HepG2 (cell line): ENCODE results near the gene LCE7A. TPM values are rescaled to one million over a fixed set of nuclear protein-coding genes. Genes with fewer than 3 reads are reported as not detected.

ENCODE experiments used
- ATAC-seq: fragments of 200-7000 bp; cut with Tn5 transposase; 3 replicates; pipeline ENCODE4 v1.9.1; 2020; ENCODE audit warnings: mild to moderate bottlenecking, moderate library complexity
- BruUV-seq: library from RNA; stranded (reverse); fragments of 400-500 nt; replicated peaks from 2 replicates; lab custom pipeline; 2021; lab: Mats Ljungman, UMichigan
- CTCF ChIA-PET: fragments of 300-600 bp; formaldehyde crosslinking; extraction: SDS; loops from one replicate; lab custom pipeline; 2021; ENCODE audit warnings: low total read pairs, inconsistent platforms, low intra/inter-chr PET ratio; lab: Yijun Ruan, JAX
- POLR2A ChIA-PET: fragments of 350-600 bp; sonication (Branson Sonifier 250); formaldehyde crosslinking; loops from one replicate; lab custom pipeline; 2020; ENCODE audit warnings: antibody characterized with exemption, inconsistent platforms; lab: Yijun Ruan, JAX
- DNase-seq: peaks from one replicate; pipeline ENCODE4 v3.0.0-alpha.2; 2015; ENCODE audit warnings: low spot score
- FAIRE-seq: peaks from 3 replicates; lab custom pipeline; 2011; peaks lifted over from hg19 to GRCh38; lab: Jason Lieb, UNC
- H2AFZ ChIP-seq: one replicate; pipeline ENCODE4 v1.6.1; 2011; ENCODE audit warnings: low read length, inconsistent platforms
- H3K27ac ChIP-seq: fragments of 300-600 bp; 3 replicates; pipeline ENCODE4 v1.8.0; 2011; ENCODE audit warnings: mixed run types, mild to moderate bottlenecking, mixed read lengths, low read length, inconsistent platforms; ENCODE audit not compliant: insufficient read depth; ENCODE audit errors: extremely low read length
- H3K27me3 ChIP-seq, 2 experiments: fragments of 200-600 bp in 1 of 2; 2 replicates in 1 of 2; 3 replicates in 1 of 2; pipeline versions ENCODE4 v1.6.0 to v1.8.0; 2011; ENCODE audit warnings: low read length in 2 of 2, mild to moderate bottlenecking in 2 of 2, moderate library complexity in 2 of 2, inconsistent platforms in 1 of 2; ENCODE audit not compliant: insufficient read depth in 2 of 2, control insufficient read depth in 1 of 2
- H3K36me3 ChIP-seq, 2 experiments: fragments of 200-600 bp in 1 of 2; replicated peaks in 1 of 2; 2 replicates in 1 of 2; 3 replicates in 1 of 2; pipeline versions ENCODE4 v1.5.1 to v1.8.0; 2011; ENCODE audit warnings: low read length in 2 of 2, inconsistent platforms in 1 of 2; ENCODE audit not compliant: insufficient read depth in 2 of 2, control insufficient read depth in 1 of 2
- H3K4me1 ChIP-seq: 2 replicates; pipeline ENCODE4 v1.5.1; 2012; ENCODE audit warnings: low read length, inconsistent platforms; ENCODE audit not compliant: insufficient read depth
- H3K4me2 ChIP-seq: 2 replicates; pipeline ENCODE4 v1.6.0; 2011; ENCODE audit warnings: low read depth, low read length, inconsistent platforms
- H3K4me3 ChIP-seq, 3 experiments: fragments of 200-600 bp in 1 of 3; sonication (generic), shearing (Covaris generic) in 1 of 3; replicated peaks in 1 of 3; 2 replicates each; pipeline ENCODE4 v1.5.1; 2011 to 2016; ENCODE audit warnings: low read length in 3 of 3, inconsistent platforms in 2 of 3, low read depth in 2 of 3, mild to moderate bottlenecking in 2 of 3, control low read depth in 1 of 3, mixed read lengths in 1 of 3; ENCODE audit not compliant: insufficient read depth in 1 of 3
- H3K79me2 ChIP-seq: one replicate; pipeline ENCODE4 v1.6.1; 2011; ENCODE audit warnings: low read length, inconsistent platforms; ENCODE audit not compliant: insufficient read depth
- H3K9ac ChIP-seq: 2 replicates; pipeline ENCODE4 v1.6.0; 2011; ENCODE audit warnings: mild to moderate bottlenecking, low read depth, low read length, inconsistent platforms; ENCODE audit not compliant: insufficient read depth
- H3K9me3 ChIP-seq: 2 replicates; pipeline ENCODE4 v1.5.1; 2012; ENCODE audit warnings: mild to moderate bottlenecking, low read length
- H4K20me1 ChIP-seq: 2 replicates; pipeline ENCODE4 v1.6.0; 2011; ENCODE audit warnings: inconsistent platforms, mild to moderate bottlenecking, low read length, moderate library complexity; ENCODE audit not compliant: insufficient read depth
- CBX5 ChIP-seq: sonication (generic); formaldehyde crosslinking; IDR thresholded peaks from 2 replicates; pipeline ENCODE4 v1.4.0; 2020; ENCODE audit warnings: missing genetic modification reagents, borderline replicate concordance
- CREBL2 ChIP-seq: sonication (generic); formaldehyde crosslinking; IDR thresholded peaks from 2 replicates; pipeline ENCODE4 v1.8.1; 2023; ENCODE audit warnings: missing genetic modification reagents, mild to moderate bottlenecking, borderline replicate concordance
- IKZF5 ChIP-seq: IDR thresholded peaks from 2 replicates; pipeline ENCODE4 v1.6.1; 2018; ENCODE audit warnings: missing genetic modification reagents, mild to moderate bottlenecking, missing compliant biosample characterization
- IRF2 ChIP-seq: IDR thresholded peaks from 2 replicates; pipeline ENCODE4 v1.6.1; 2018; ENCODE audit warnings: missing genetic modification reagents, missing compliant biosample characterization
- POLR2G ChIP-seq: fragments of 200-400 bp; formaldehyde crosslinking; IDR thresholded peaks from 2 replicates; pipeline ENCODE4 v1.6.1; 2018; ENCODE audit warnings: mild to moderate bottlenecking, low read depth, low read length, moderate library complexity
- THRA ChIP-seq: sonication (generic); formaldehyde crosslinking; IDR thresholded peaks from 2 replicates; pipeline ENCODE4 v1.4.0; 2020; ENCODE audit warnings: missing genetic modification reagents, borderline replicate concordance
- ZNF484 ChIP-seq: sonication (generic); formaldehyde crosslinking; IDR thresholded peaks from 2 replicates; pipeline ENCODE4 v1.5.1; 2020; ENCODE audit warnings: mild to moderate bottlenecking, low read depth, missing genetic modification reagents, borderline replicate concordance
- ZNF546 ChIP-seq: sonication (generic); formaldehyde crosslinking; conservative IDR thresholded peaks from 2 replicates; pipeline ENCODE4 v1.8.1; 2023; ENCODE audit warnings: mild to moderate bottlenecking, missing genetic modification reagents
- ZNF749 ChIP-seq: sonication (generic); formaldehyde crosslinking; IDR thresholded peaks from 2 replicates; pipeline ENCODE4 v1.8.0; 2022; ENCODE audit warnings: mild to moderate bottlenecking, missing genetic modification reagents, moderate library complexity, borderline replicate concordance
- ZNF878 ChIP-seq: sonication (generic); formaldehyde crosslinking; IDR thresholded peaks from 2 replicates; pipeline ENCODE4 v1.8.1; 2023; ENCODE audit warnings: mild to moderate bottlenecking, missing genetic modification reagents, moderate library complexity
- WGBS: methylation state at CpG from one replicate; pipeline ENCODE4 v1.1.6; 2017; ENCODE audit warnings: low lambda C conversion rate; 5-methylcytosine and 5-hydroxymethylcytosine counted together
- in situ Hi-C: cut with HindIII; loops from 2 replicates; pipeline ENCODE4 v1.10.0; 2017; ENCODE audit warnings: low pct_unique_long_range_greater_than_20kb; ENCODE audit not compliant: extremely low pct_ligation_motif_present
- intact Hi-C: fragments of 100-400 bp; cut with micrococcal nuclease; formaldehyde crosslinking; loops from one replicate; pipeline ENCODE4 v1.10.0; 2022; ENCODE audit not compliant: unreplicated experiment
- polyA plus RNA-seq, 8 experiments: library from polyadenylated mRNA; depleted of rRNA in 3 of 8; stranded (reverse) in 7 of 8; unstranded in 1 of 8; fragments of >200 nt; fragmentation: Illumina TruSeq in 4 of 8; extraction: Trizol in 4 of 8; gene quantifications; 2 replicates each; pipeline versions ENCODE4 v1.2.1 to v1.2.3, GENCODE V29; 2011 to 2016; ENCODE audit warnings: low read depth in 4 of 8, missing spikeins in 1 of 8, mixed read lengths in 1 of 8; ENCODE audit not compliant: insufficient read depth in 1 of 8
- total RNA-seq, 5 experiments: library from RNA; depleted of rRNA; stranded (reverse); fragments of >200 nt; fragmentation: Illumina TruSeq; extraction: Trizol; gene quantifications; 2 replicates each; pipeline ENCODE4 v1.2.3, GENCODE V29; 2016; ENCODE audit warnings: low read depth in 1 of 5

The LCE7A gene
- total and polyA plus RNA-seq, 2 of the 13 experiments (the other 11 are each of a cell fraction or from before 2014, with no cell fraction given) = not detected

- H3K79me2 ChIP-seq = no peaks in the 10 kb centered on the region
- POLR2A ChIA-PET = no interaction called here
- H3K9me3 ChIP-seq = no peaks in the 10 kb centered on the region
- no peak for TF ChIP-seq CREBL2 (CRISPR knock-in tag)
- no peak for TF ChIP-seq CBX5 (CRISPR knock-in tag)
- TF ChIP-seq POLR2G = no peak
- TF ChIP-seq ZNF484 = no peak
- no peak for TF ChIP-seq ZNF546 (CRISPR knock-in tag)
- no peak for TF ChIP-seq IKZF5 (CRISPR knock-in tag)
- TF ChIP-seq IRF2 = no peak
- TF ChIP-seq, all 625 proteins: peak for 0
- ATAC-seq (no peak), DNase-seq (no peak), FAIRE-seq (no peak)
- BruUV-seq = no TSS peak
- 4% methylated on average over 2 of the region's 2 CpGs for WGBS
- Histone ChIP-seq H3K27me3 (no peaks in the 10 kb centered on the region), H2AFZ (no peak overlapping the region), H3K4me1 (no peaks in the 10 kb centered on the region), H3K4me2 (no peak overlapping the region), H4K20me1 (no peaks in the 10 kb centered on the region), H3K9ac (no peak overlapping the region), H3K27ac (no peak overlapping the region), H3K36me3 (no peaks in the 10 kb centered on the region), H3K4me3 (no peak overlapping the region)
- CTCF ChIA-PET = no interaction called here
- in situ Hi-C loops (no loop called here), intact Hi-C loops (no loop called here)
Observed at GRCh38 chr1:152836870-152837269, 22.9 kb upstream of the LCE7A start.

GRCh38 chr1:152842556-152842955 lies 17.2 kb upstream of the LCE7A start, which contains the start of gene LCE6A:
LCE6A (plus strand) TSS chr1:152842856; CDS start chr1:152843521, 665 bp downstream.
- ATAC-seq = no peak
- no peak within 1 kb of the TSS for H3K4me3 ChIP-seq
- no peak for FAIRE-seq
- TF ChIP-seq ZNF878 (CRISPR knock-in tag) = no peak
- TF ChIP-seq THRA = no peak
- TF ChIP-seq ZNF749 (CRISPR knock-in tag) = no peak
- H3K9me3 ChIP-seq = no peaks in the 10 kb centered on the region
- POLR2A ChIA-PET = no interaction called here
- no TSS peak for BruUV-seq
- no peaks in the 10 kb centered on the region for H3K36me3 ChIP-seq
- no peak for DNase-seq
- 20% methylated on average over 1 of the region's 3 CpGs for WGBS
- H3K27me3 ChIP-seq = no peaks in the 10 kb centered on the region; a peak in 1 of 5 replicates
- CTCF ChIA-PET = no interaction called here
- in situ Hi-C loops = no loop called here
- no peak within 1 kb of the TSS for H3K4me2 ChIP-seq
- no peak within 1 kb of the TSS for H3K9ac ChIP-seq
- intact Hi-C loops = no loop called here
- H4K20me1 ChIP-seq = no peaks in the 10 kb centered on the region
- H3K4me1 ChIP-seq = no peaks in the 10 kb centered on the region
- no peak within 1 kb of the TSS for H2AFZ ChIP-seq
- no peak within 1 kb of the TSS for H3K27ac ChIP-seq
- H3K79me2 ChIP-seq = no peaks in the 10 kb centered on the region
